SK-N-SH (cell line): ENCODE data around the gene CRIM1. TPM values are rescaled to one million over a fixed set of nuclear protein-coding genes. Genes with fewer than 3 reads are reported as not detected.

ENCODE experiments used
- CTCF ChIA-PET: fragments of 300-600, 350-600 bp; formaldehyde crosslinking; extraction: SDS; loops from one replicate; lab custom pipeline; 2021; lab: Yijun Ruan, JAX
- POLR2A ChIA-PET: fragments of 350-600 bp; sonication (Branson Sonifier 250); formaldehyde crosslinking; extraction: SDS; loops from one replicate; lab custom pipeline; 2020; ENCODE audit warnings: antibody characterized with exemption, inconsistent platforms; lab: Yijun Ruan, JAX
- DNase-seq: peaks from one replicate; pipeline ENCODE4 v3.0.0; 2012
- H2AFZ ChIP-seq: fragments of 200-600 bp; sonication (generic); 2 replicates; pipeline ENCODE4 v1.8.1; 2016; ENCODE audit warnings: antibody characterized with exemption, mild to moderate bottlenecking, low read depth
- H3F3A ChIP-seq: fragments of 200-600 bp; sonication (generic); replicated peaks from 2 replicates; pipeline ENCODE3; 2016; ENCODE audit warnings: antibody characterized with exemption, mild to moderate bottlenecking; ENCODE audit not compliant: insufficient read depth
- H3K27ac ChIP-seq, 2 experiments: fragments of 200-500 bp in 1 of 2; fragments of 200-600 bp in 1 of 2; sonication (Bioruptor generic) in 1 of 2; sonication (generic), shearing (Covaris generic) in 1 of 2; 2 replicates each; pipeline versions ENCODE4 v1.5.1 to v1.6.1; 2014 to 2016; ENCODE audit warnings: low read depth in 2 of 2, inconsistent platforms in 1 of 2, low read length in 1 of 2, mild to moderate bottlenecking in 1 of 2, mixed read lengths in 1 of 2
- H3K27me3 ChIP-seq: fragments of 200-600 bp; sonication (generic), shearing (Covaris generic); 2 replicates; pipeline ENCODE4 v1.6.1; 2016; ENCODE audit warnings: mixed run types; ENCODE audit not compliant: insufficient read depth
- H3K36me3 ChIP-seq, 2 experiments: fragments of 200-500 bp in 1 of 2; fragments of 200-600 bp in 1 of 2; sonication (Bioruptor generic) in 1 of 2; sonication (generic) in 1 of 2; replicated peaks in 1 of 2; 2 replicates each; pipeline versions ENCODE3 to v1.5.1; 2014 to 2016; ENCODE audit warnings: low read length in 1 of 2, mild to moderate bottlenecking in 1 of 2; ENCODE audit not compliant: insufficient read depth in 2 of 2, control insufficient read depth in 1 of 2
- H3K4me1 ChIP-seq, 2 experiments: fragments of 200-500 bp in 1 of 2; fragments of 200-600 bp in 1 of 2; sonication (Bioruptor generic) in 1 of 2; sonication (generic), shearing (Covaris generic) in 1 of 2; 2 replicates each; pipeline versions ENCODE4 v1.5.1 to v1.6.1; 2014 to 2016; ENCODE audit warnings: low read depth in 1 of 2, low read length in 1 of 2, mixed run types in 1 of 2; ENCODE audit not compliant: insufficient read depth in 2 of 2, control insufficient read depth in 1 of 2
- H3K4me2 ChIP-seq: fragments of 200-600 bp; sonication (generic), shearing (Covaris generic); 2 replicates; pipeline ENCODE4 v1.6.1; 2017; ENCODE audit warnings: mixed run types
- H3K4me3 ChIP-seq, 2 experiments: fragments of 200-500 bp in 1 of 2; fragments of 200-600 bp in 1 of 2; sonication (Bioruptor generic) in 1 of 2; sonication (generic), shearing (Covaris generic) in 1 of 2; 2 replicates each; pipeline versions ENCODE4 v1.5.1 to v1.8.1; 2014 to 2016; ENCODE audit warnings: low read depth in 2 of 2, inconsistent platforms in 1 of 2, low read length in 1 of 2, mild to moderate bottlenecking in 1 of 2, mixed read lengths in 1 of 2, moderate library complexity in 1 of 2
- H3K79me2 ChIP-seq: fragments of 200-600 bp; sonication (generic); 2 replicates; pipeline ENCODE4 v1.8.1; 2017; ENCODE audit warnings: mild to moderate bottlenecking; ENCODE audit not compliant: insufficient read depth
- H3K9ac ChIP-seq: fragments of 200-600 bp; sonication (generic); 2 replicates; pipeline ENCODE4 v1.6.1; 2017; ENCODE audit warnings: mixed run types
- H3K9me2 ChIP-seq: fragments of 200-600 bp; sonication (generic); 2 replicates; pipeline ENCODE4 v1.6.1; 2017; ENCODE audit warnings: mixed run types
- H3K9me3 ChIP-seq: fragments of 200-600 bp; sonication (generic); 2 replicates; pipeline ENCODE4 v1.6.1; 2017; ENCODE audit warnings: mixed run types, mild to moderate bottlenecking, moderate library complexity
- H4K20me1 ChIP-seq: fragments of 200-600 bp; sonication (generic); 2 replicates; pipeline ENCODE4 v1.6.1; 2017; ENCODE audit warnings: mild to moderate bottlenecking, mixed run types; ENCODE audit not compliant: insufficient read depth
- CTCF ChIP-seq: fragments of 200-600 bp; sonication (generic); IDR thresholded peaks from 2 replicates; pipeline ENCODE4 v1.6.1; 2017; ENCODE audit warnings: antibody characterized with exemption, mild to moderate bottlenecking, moderate library complexity
- EP300 ChIP-seq, 2 experiments: IDR thresholded peaks; 2 replicates each; pipeline versions ENCODE4 v1.4.0 to v1.6.1; 2012; ENCODE audit warnings: borderline replicate concordance in 1 of 2, low read depth in 1 of 2, low read length in 1 of 2
- FOXJ3 ChIP-seq: sonication (generic); formaldehyde crosslinking; IDR thresholded peaks from 2 replicates; pipeline ENCODE4 v1.5.1; 2020; ENCODE audit warnings: mild to moderate bottlenecking, missing genetic modification reagents
- JUND ChIP-seq: IDR thresholded peaks from 2 replicates; pipeline ENCODE4 v1.4.0; 2012
- MEF2A ChIP-seq: IDR thresholded peaks from 2 replicates; pipeline ENCODE4 v1.4.0; 2012; ENCODE audit warnings: low read depth, borderline replicate concordance
- MXI1 ChIP-seq: IDR thresholded peaks from 2 replicates; pipeline ENCODE4 v1.6.1; 2012; ENCODE audit warnings: mild to moderate bottlenecking, low read depth, low read length, improper control_type of control experiment
- POLR2AphosphoS5 ChIP-seq: IDR thresholded peaks from 2 replicates; pipeline ENCODE4 v1.6.1; 2012; ENCODE audit warnings: low read depth, low read length
- REST ChIP-seq: IDR thresholded peaks from 2 replicates; pipeline ENCODE4 v1.6.1; 2012; ENCODE audit warnings: mild to moderate bottlenecking, low read depth, low read length, moderate library complexity
- RFX5 ChIP-seq: IDR thresholded peaks from 2 replicates; pipeline ENCODE4 v1.6.1; 2012; ENCODE audit warnings: mild to moderate bottlenecking, improper control_type of control experiment, low read length
- RXRA ChIP-seq: IDR thresholded peaks from 2 replicates; pipeline ENCODE4 v1.4.0; 2012; ENCODE audit warnings: low read depth, mild to moderate bottlenecking, borderline replicate concordance
- SMC3 ChIP-seq: IDR thresholded peaks from 2 replicates; pipeline ENCODE4 v1.6.1; 2012; ENCODE audit warnings: low read depth, low read length, improper control_type of control experiment
- TEAD4 ChIP-seq: IDR thresholded peaks from 2 replicates; pipeline ENCODE4 v1.4.0; 2012; ENCODE audit warnings: mild to moderate bottlenecking, borderline replicate concordance; ENCODE audit not compliant: insufficient read depth
- USF1 ChIP-seq: IDR thresholded peaks from 2 replicates; pipeline ENCODE4 v1.4.0; 2012; ENCODE audit warnings: low read depth, borderline replicate concordance
- USF2 ChIP-seq: fragments of 150-350 bp; IDR thresholded peaks from 2 replicates; pipeline ENCODE4 v1.6.1; 2017; ENCODE audit warnings: antibody characterized with exemption, low read length, low read depth, borderline replicate concordance
- YY1 ChIP-seq: IDR thresholded peaks from 2 replicates; pipeline ENCODE4 v1.4.0; 2012; ENCODE audit warnings: low read depth, mild to moderate bottlenecking
- WGBS: methylation state at CpG from one replicate; pipeline ENCODE4 v1.1.6; 2017; ENCODE audit warnings: low lambda C conversion rate; 5-methylcytosine and 5-hydroxymethylcytosine counted together
- polyA plus RNA-seq, 3 experiments: library from polyadenylated mRNA; depleted of rRNA; stranded (reverse); fragments of >200 nt; gene quantifications; 2 replicates each; pipeline ENCODE4 v1.2.3, GENCODE V29; 2012

Gene CRIM1
- polyA plus RNA-seq, 1 of the 3 experiments (the other 2 are of a cell fraction): 244 TPM

- no peak for TF ChIP-seq RXRA
These were observed 12.9 kb downstream of the CRIM1 start (continued) for GRCh38 chr2:36368438-36368837.

- CTCF ChIA-PET: interaction anchor here (1.0 to 1.3 kb wide), 2 partner anchors 17 to 304 kb away, joined by 3 to 5 read pairs; no protein-coding TSS in a partner anchor
- DNase-seq: no peak
- H3K79me2 ChIP-seq: peaks cover 100% of the 10 kb centered on the region
- H3K9ac ChIP-seq: peak overlapping the region; percentile 39; the same call in 1 of the 2 replicates
- POLR2A ChIA-PET: no interaction called here
- peak overlapping the region; percentile 86 to 96; a peak in 3 of 4 replicates for H3K27ac ChIP-seq
- peak overlapping the region; percentile 67 for H3K4me2 ChIP-seq
- peaks cover 31% of the 10 kb centered on the region for H4K20me1 ChIP-seq
- TF ChIP-seq POLR2AphosphoS5 (no peak), RFX5 (no peak), JUND (no peak), EP300 (IDR thresholded peaks at IDR 0.05; ENCODE audit: borderline replicate concordance in 1 of 2, low read depth in 1 of 2, low read length in 1 of 2) (no peak), USF1 (no peak), REST (no peak), USF2 (no peak)
- TF ChIP-seq, all 33 proteins: peak for 0
- H2AFZ ChIP-seq: no peak overlapping the region
- H3K36me3 ChIP-seq: peaks cover 8 to 18% of the 10 kb centered on the region in 2 experiments
- WGBS: 6% methylated on average over 1 of the region's 1 CpG
- H3K9me3 ChIP-seq: no peaks in the 10 kb centered on the region
- H3K4me3 ChIP-seq: no peak overlapping the region
- no peaks in the 10 kb centered on the region for H3K9me2 ChIP-seq
- H3K4me1 ChIP-seq: peaks cover 5 to 91% of the 10 kb centered on the region in 2 experiments
- H3F3A ChIP-seq: peaks cover 84% of the 10 kb centered on the region
- H3K27me3 ChIP-seq: no peaks in the 10 kb centered on the region
These were observed 13.6 kb downstream of the CRIM1 start for GRCh38 chr2:36369163-36369562.

GRCh38 chr2:36369716-36370115 lies 14.1 kb downstream of the CRIM1 start:
- no peak for DNase-seq
- H3K4me1 ChIP-seq: peaks cover 5 to 97% of the 10 kb centered on the region in 2 experiments
- H3K36me3 ChIP-seq: peaks cover 8 to 18% of the 10 kb centered on the region in 2 experiments
- peaks cover 100% of the 10 kb centered on the region for H3K79me2 ChIP-seq
- peaks cover 33% of the 10 kb centered on the region for H4K20me1 ChIP-seq
- TF ChIP-seq USF1: no peak
- TF ChIP-seq MEF2A: no peak
- no peak for TF ChIP-seq USF2
- TF ChIP-seq CTCF: no peak
- TF ChIP-seq TEAD4: no peak
- TF ChIP-seq RXRA: no peak
- TF ChIP-seq POLR2AphosphoS5: no peak
- TF ChIP-seq YY1: no peak
- TF ChIP-seq MXI1: no peak
- TF ChIP-seq JUND: no peak
- no peak for TF ChIP-seq SMC3
- no peak for TF ChIP-seq FOXJ3 (CRISPR knock-in tag)
- ChIA-PET POLR2A (no interaction called here), CTCF (interaction anchor here (1.0 to 1.3 kb wide), 2 partner anchors 17 to 303 kb away, joined by 3 to 5 read pairs; no protein-coding TSS in a partner anchor)
- H2AFZ ChIP-seq: no peak overlapping the region
- WGBS: 20% methylated on average over 4 of the region's 4 CpGs
- peak overlapping the region; percentile 79 to 96; a peak in 3 of 4 replicates for H3K27ac ChIP-seq
- H3K9me2 ChIP-seq: no peaks in the 10 kb centered on the region
- H3K4me3 ChIP-seq: no peak overlapping the region
- no peaks in the 10 kb centered on the region for H3K9me3 ChIP-seq
- H3F3A ChIP-seq: peaks cover 88% of the 10 kb centered on the region
- H3K9ac ChIP-seq: peak overlapping the region; percentile 39; the same call in 1 of the 2 replicates
- no peaks in the 10 kb centered on the region for H3K27me3 ChIP-seq
- H3K4me2 ChIP-seq: peak overlapping the region; percentile 67
